NCI-H128 (cell line): ENCODE data around the gene IFITM5.
"Not testable (repeated sequence)": the region's sequence is repeated elsewhere in the genome, so short reads cannot be mapped to it uniquely, and the experiment has no call there.

Experiments
- DNase-seq: peaks from one replicate; lab custom pipeline; 2025; ENCODE audit not compliant: unreplicated experiment; lab: John Stamatoyannopoulos, UW

Gene IFITM5

DNA sequence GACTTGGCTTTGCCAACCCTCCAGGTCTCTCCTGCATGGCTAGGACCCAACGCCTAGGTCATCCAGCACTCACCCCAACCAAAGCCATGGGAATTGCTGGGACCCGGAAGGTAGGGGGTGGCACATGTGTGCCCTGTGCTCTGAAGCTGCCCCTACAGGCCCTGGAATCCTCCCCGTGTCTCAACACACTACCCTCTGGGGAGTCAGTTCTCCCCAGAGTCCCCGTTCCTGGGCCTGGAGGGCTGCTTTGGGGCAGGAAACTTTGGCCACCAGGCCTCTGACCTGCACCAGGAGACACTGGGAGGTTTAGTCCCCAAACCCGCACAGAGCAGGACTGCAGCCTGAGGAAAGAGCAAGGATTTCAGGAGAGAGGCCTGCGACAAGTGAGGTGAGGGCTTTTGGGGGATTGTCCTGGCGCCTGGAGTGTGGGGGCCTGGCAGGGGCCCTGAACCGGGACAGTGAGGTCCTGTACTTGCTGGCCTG is 14.0 kb upstream of the IFITM5 start:
- DNase-seq: no peak

DNA sequence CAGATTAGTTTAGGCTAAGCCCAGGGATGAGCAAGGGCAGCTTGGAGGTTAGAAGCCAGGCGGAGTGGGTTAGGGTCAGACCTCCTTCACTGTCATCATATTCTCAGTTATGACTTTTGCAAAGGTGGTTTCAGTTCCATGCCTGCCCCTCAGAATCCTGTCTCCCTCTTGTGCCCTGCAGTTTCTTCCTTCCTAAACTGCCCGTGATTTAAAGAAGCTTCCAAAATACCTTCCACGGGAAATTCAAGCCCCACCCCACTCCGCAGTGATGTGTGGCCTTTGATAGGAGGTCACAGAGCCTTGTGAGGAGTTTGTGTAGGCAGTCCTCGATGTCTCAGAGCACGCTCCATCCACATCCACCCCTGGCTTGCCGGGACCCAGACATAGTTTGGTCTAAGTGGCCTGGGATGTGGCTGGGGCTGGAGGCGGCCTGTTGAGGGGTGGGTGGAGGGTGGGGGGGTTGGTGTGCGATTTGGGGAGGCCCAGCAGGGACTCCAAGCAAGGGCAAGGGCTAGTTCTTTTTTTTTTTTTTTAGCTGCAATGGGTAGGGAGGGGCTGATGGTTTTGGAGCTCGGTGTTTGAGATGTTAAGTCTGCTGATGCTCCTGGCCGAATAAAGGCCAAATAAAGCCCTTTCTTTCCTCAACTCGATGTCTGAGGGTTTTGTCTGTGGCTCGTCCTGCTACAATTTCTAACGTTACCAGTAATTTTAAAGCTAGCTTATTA is 12.9 kb upstream of the IFITM5 start:
- DNase-seq: no peak

DNA sequence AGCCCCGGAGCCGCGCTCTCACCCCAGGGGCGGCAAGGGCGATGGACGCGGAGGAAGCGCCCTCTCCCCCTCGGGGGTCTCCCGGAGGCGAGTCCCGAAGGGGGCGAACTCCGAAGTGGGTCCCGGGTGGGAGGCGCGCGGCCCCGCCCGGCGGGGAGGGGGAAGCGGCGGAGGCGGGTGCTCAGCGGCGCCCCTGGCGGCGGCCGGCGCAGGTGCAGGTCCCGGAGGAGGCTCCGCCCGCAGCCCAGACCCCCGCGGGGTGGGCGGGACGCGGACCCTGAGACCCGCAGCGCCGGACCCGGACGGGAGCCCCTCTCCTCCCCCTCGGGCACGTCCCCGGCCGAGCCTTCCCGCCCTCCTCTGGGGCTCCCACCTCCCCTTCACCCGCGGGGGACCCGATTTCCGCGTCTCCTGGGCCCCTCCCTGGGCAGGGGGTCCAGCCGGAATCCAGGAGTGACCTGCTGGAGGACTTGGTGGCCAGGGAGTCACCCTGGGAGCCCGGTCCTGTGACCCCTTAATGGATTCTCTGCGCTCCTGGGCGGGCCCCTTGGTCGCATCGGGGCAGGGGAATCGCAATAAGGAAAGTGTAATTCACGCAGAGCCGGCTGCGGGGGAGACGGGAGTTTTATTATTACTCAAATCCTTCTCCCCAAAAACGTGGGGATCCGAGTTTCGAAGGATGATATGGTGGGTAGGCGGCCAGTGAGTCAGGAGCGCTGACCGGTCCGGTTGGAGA is 11.9 kb upstream of the IFITM5 start:
- DNase-seq: not testable (repeated sequence)

DNA sequence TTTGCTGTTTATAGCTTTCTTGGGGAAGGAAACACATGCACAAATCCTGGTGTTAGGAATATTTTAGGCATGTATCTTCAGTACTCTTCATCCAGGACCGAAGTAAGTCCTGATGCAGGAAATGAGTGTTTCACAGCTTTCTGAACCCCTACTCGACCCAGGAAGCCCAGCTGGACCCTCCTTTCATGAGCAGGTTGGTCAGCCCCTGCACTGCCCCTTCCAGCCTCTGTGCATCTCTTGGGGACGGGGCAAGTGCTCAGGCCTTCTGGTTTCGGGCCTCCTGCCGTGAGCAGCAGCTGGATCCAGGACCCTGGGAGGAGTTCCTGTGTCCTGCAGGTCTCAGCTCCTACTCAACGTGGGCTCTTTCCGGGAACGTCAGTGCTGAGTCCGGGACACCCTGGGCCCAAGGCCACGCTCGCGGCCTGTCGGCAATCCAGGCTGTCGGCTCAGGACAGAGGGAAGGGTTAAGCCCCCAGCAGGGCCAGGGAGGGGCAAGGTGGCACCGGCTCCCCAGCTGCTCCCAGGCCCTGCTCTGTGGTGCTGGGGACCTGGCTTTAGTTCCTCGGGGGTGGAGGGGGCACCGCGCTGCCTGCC is 10.8 kb upstream of the IFITM5 start:
- not testable (repeated sequence) for DNase-seq

DNA sequence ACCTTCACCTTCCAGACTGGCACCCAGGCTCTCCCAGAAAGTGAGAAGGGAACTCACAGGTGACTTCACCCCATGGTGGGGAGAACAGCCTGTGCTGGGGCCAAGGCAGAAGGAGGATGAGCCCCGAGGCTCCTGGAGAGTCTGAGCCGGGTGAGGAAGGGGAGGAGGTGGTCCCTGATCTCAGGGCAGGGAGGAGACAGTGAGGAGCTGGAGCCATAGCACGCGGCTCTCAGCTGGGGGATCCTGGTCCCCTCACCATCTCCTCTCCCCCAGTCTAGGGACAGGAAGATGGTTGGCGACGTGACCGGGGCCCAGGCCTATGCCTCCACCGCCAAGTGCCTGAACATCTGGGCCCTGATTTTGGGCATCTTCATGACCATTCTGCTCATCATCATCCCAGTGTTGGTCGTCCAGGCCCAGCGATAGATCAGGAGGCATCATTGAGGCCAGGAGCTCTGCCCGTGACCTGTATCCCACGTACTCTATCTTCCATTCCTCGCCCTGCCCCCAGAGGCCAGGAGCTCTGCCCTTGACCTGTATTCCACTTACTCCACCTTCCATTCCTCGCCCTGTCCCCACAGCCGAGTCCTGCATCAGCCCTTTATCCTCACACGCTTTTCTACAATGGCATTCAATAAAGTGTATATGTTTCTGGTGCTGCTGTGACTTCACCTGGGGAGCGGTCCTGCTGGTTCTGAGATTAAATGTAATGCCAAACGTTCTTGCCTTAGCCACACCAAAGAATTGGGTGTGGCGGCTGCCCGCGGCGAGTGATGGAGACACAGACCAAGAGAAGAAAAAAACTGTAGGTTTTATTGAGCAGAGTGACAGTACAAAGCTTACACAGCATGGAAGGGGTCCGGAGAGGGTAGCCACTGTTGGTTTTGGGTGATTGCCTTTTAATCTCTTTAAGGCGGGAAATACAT is 9.7 kb upstream of the IFITM5 start:
- DNase-seq: not testable (repeated sequence)

DNA sequence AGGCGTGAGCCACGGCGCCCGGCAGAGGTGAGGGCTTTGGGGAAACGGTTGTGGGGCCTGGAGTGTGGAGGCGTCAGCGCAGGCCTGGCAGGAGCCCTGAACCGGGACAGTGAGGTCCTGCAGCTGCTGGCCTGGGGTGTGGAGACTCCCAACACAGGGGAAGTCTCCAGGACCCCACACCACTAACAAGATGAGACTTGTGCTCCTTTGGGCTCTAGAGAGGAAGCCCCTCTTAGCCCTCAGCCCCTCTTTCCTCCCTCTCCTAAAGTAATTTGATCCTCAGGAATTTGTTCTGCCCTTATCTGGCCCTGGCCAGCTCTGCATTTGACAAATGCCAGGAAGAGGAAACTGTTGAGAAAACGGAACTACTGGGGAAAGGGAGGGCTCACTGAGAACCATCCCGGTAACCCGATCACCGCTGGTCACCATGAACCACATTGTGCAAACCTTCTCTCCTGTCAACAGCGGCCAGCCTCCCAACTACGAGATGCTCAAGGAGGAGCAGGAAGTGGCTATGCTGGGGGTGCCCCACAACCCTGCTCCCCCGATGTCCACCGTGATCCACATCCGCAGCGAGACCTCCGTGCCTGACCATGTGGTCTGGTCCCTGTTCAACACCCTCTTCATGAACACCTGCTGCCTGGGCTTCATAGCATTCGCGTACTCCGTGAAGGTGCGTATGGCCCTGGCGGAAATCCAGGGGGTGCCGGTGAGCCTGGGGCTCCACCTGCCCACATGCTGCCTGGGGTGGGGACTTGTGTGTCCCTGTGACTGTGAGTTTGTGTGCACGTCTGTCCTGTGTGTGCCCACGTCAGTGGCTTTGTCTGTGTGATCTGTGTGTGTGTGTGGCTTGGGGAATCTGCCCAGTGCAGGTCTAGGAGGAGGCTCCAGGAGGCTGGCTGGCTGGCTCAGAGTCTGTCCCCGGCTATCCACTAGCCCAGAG is 8.7 kb upstream of the IFITM5 start, which contains the start of gene IFITM2:
Gene IFITM2, plus strand, starts transcription at position 51 of the 943 bp plus-strand sequence. Its CDS starts 377 bp downstream, at position 428.
- DNase-seq: not testable (repeated sequence)

DNA sequence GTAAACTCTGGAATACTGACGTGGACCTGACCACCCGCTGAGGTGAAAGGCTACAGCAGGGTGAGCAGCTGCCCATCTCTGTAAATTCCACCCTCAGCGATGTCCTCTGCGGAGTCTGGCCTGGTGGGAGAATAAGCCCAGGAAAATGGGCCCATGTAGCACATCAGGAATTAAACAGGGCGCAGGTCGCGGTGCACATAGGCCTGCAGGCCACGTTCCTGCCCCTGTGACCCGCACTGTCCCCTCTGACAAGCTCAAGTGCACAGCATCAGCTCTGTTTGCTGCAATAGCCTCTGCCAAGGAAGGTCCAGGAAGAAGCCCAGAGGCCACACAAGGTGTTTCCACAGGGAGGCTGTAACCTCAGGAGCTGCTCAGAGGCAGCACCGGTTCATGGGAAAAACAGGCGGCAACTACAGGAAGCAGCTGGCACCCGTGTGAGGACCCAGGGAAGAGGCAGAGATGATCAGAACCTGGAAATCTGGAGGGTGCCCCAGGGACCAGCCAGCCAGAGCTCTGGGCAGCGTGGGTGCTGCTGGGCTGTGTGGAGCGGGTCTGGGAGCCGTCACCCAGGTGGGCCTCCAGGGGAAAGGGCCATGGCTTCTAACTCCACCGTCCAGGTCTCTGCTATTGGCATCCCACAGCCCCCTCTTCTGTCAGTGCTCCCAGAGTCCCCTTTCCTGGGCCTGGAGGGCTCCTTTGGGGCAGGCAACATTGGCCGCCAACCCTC is 7.5 kb upstream of the IFITM5 start:
- no peak for DNase-seq

DNA sequence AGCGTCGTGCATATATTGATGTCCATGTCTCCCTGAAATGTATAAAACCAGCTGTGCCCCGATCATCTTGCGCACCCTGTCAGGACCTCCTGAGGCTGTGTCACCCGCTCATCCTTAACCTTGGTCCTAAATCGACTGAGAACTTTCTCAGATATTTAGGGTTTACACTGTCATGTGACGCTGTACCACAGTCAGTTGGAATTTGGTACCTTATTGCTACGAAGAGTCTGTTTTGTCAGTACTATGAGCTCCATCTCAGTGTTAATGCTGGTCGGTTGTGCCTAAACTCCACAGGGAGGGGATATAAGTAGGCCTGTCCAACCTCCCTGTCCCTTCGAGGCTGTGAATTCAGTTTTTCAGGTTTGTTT is 6.5 kb upstream of the IFITM5 start:
- DNase-seq: no peak

DNA sequence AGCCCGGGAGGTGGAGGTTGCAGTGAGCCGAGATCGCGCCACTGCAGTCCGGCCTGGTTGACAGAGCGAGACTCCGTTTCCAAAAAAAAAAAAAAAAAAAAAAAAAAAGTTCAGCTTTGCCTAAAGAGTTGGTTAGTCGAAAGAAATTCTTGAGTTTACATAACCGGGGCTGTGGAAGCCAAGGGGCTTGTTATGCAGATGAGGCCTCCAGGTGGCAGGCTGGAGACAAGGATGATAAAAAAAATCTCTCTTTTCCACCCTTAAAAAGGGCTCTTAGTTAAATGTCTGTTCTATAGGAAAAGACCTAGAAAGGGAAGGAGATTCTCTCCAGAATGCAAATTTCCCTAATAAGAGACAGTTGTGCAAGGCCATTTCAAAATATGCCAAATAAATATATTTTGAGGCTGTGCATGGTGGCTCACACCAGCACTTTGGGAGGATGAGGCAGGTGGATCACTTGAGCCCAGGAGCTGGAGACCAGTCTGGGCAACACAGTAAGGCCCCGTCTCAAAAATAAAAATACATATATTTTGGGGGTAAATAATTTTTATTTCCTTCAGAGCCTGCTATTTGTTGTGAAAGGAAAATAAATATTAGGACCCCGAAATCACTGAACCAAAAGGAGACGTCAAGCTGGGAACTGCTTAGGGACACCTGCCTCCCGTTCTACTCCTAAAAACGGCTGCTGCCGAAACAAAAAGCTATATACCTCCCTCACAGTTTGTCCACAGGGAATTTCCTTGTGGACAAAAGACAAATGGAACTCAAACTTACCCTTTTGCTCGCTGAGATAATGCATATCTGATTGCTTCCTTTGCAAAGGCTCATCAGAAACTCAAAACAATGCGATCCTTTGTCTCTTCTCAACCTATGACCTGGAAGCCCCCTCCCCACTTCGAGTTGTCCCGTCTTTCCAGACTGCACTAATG is 5.9 kb upstream of the IFITM5 start:
- no peak for DNase-seq

DNA sequence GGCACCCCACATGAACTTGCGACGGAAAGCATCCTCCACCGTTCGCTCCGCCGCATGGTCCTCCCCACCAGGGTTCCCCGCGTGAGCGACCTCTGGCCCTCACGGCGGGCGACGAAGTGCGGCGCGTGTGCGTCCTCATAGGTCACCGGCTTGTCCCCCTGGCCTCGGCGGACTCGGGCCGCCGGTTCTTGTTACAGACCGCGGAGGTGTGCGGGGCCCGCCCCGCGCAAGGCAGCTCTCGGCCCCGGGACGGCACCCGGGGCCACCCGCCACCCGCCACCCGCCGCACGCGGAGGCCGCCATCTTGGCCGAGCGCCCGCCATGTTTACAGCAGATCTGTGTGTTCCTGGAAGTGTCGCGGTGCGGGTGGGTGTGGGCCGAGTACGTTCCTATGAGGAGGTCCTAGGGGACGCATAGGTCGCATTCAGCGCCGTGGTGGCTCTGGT is 4.8 kb upstream of the IFITM5 start:
- no peak for DNase-seq

DNA sequence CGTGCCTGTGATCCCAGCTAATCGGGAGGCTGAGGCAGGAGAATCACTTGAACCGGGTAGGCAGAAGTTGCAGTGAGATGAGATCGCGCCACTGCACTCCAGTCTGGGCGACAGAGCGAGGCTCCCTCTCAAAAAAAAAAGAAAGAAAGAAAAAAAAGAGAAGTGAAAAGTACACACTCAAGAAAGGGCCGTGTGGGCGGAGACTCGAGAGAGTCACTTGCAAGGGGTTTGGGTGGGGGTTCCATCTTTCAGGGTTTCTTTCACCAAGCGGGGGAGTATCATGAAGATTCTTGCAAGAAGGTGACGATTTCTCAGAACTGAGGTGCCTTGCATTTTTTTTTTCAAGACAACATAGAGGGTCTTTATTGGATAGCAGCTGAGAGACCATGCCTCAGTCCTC is 4.0 kb upstream of the IFITM5 start:
- DNase-seq: no peak

DNA sequence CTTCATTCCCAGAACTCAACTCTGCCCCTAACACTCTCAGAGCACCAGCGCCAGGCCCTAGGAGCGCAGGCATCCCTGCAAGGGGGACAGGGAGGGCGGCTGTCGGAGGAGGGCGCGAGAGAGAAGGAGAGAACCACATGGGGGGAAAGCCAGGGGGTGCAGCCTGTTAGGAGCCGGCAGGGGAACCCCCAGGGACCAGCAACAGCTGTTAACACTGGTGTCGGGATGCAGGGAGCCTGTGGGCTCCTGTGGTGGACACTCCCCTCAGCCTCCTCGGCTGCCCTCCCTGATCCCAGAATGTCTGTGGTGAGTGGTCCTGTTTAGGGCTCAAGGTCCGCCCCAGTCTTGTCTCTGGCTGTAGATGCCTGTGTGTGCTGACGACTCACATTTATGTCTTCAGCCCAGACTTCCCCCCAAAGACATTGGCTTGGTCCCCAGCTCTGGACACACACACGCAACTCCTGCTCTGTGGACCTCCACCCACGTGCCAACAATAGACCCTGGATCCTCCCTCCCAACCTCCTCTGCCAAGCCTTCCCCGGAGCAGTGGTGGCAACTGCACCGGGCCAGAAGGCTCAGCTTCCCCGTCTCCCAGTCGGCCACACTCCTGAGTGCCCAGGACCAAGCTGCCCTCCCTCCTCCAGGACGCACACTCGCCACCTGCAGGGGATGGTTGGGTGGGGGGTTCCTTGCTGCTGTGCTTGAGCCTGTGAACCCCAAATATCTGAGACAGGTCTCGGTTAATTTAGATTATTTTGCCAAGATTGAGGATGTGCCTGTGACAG is 817 bp upstream of the IFITM5 start:
- DNase-seq: no peak

DNA sequence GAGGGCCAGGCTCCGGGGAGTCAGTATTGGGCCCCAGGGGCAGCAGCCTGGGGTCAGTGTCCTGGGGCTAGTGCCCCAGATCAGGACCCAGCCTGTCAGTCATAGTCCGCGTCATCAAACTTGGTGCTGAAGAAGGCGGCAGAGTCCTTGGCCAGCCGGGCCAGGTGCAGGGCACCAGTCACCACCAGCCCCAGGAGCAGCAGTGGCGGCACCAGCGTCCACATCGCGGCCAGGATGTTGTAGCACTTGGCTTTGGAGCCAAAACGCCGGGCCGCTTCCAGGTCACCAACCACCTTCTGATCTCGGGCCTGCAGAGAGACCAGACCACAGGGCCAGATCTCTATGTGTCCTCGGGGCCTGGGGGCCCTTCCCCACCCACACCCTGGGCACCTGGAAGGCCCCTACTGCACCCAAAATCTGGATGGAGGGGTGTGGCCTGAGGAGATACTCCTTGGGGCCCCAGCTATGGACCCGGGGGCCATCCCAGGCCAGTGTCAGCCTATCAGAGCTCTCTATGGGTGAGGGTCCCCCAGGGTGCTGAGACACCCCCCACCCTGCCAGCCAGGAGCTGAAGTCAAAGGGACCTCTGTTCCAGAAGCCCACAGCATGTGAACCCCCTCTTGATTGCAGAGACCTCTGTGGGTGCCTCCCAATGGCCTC is 790 bp downstream of the IFITM5 start:
- DNase-seq: no peak

DNA sequence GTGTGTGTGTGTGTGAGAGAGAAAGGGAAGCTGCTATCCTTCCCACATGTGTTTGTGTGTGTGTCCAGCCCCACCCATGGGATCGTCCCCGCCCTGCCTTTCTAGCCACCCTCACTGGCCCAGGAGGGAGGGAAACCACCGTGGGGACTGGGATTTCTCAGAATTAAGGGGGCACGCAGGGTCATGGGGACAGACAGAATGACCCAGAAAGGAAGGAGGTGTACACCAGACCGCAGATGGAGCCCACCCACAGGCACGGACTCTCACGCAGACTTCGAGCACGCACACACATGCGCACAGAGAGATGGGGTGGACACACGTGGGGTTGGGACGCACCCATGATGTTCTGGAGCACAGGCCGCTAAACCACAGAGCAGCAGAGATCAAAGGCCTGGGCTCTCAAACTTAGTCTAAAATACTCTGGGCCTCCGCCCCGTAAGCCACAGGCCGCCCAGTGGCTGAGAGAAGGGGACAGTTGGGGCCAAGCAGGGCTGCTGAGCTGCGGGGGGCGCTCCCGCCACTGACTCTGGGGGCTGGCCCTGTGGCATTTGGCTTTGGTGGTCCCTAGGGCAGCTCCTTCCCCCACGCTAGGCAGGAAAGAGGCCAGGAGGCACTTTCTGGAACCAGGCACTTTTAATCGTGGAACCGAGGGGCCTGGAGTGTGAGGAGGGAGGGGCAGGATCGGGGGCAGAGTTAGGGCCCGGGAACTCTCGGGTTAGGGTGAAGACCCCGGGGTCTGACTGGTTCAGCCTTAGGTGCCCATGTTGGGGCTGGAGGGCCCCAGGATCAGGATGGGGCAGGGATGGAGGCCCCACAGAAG is 1.5 kb downstream of the IFITM5 start:
- no peak for DNase-seq

DNA sequence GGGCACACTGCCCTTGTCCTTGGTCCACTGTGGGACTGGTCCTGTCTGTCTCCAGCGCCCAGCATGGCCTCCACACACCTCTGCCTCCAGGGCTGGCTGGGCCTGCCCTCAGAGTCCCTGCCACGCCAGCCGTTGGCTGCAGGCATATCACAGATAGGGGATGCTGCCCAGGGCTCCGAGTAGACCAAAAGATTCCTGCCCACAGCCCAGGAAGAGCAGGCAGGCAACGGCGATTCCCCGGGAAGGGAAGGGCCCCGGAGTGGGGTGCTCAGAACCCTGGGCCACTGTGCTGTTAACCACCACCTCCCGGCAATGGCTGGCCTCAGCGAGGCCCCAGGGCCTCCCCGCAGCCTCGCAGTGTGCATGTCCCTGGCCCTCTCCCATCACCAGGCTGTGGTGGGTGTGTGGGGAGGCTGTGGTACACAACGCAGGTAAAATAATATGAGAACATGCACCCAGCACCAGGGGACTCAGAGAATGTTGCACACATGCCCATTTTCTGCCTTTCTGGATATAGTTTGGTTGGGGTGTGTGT is 2.2 kb downstream of the IFITM5 start:
- no peak for DNase-seq
